GM12801 (cell line): ENCODE measurements around the gene H6PD.

Experiments used
- CTCF ChIP-seq: IDR thresholded peaks from one replicate; pipeline ENCODE4 v1.5.1; 2011; ENCODE audit warnings: control low read depth; ENCODE audit not compliant: insufficient read length; ENCODE audit errors: extremely low read depth

Gene H6PD

GRCh38 chr1:9314111-9314510 is 79.5 kb downstream of the H6PD start:
- TF ChIP-seq CTCF = no peak

GRCh38 chr1:9314711-9315379 is 80.3 kb downstream of the H6PD start:
- no peak for TF ChIP-seq CTCF

- TF ChIP-seq CTCF = no peak
These were observed 81.0 kb downstream of the H6PD start for GRCh38 chr1:9315411-9316079.

GRCh38 chr1:9316080-9316444 is 81.5 kb downstream of the H6PD start:
- no peak for TF ChIP-seq CTCF

GRCh38 chr1:9316512-9316911 is 81.9 kb downstream of the H6PD start:
- TF ChIP-seq CTCF = no peak

GRCh38 chr1:9317072-9317471 is 82.5 kb downstream of the H6PD start:
- TF ChIP-seq CTCF = no peak

- no peak for TF ChIP-seq CTCF
These were observed 83.2 kb downstream of the H6PD start for GRCh38 chr1:9317591-9318417.
